ENCODE results near the gene NAV2.

GRCh38 chr11:19812710-19813109, 100.1 kb downstream of the NAV2 start:
- TF ChIP-seq ZC3H10 (CRISPR knock-in tag; IDR thresholded peaks at IDR 0.05): no peak
- no peak for TF ChIP-seq ESRRG (CRISPR knock-in tag; IDR thresholded peaks at IDR 0.05)
- TF ChIP-seq ZFP30 (CRISPR knock-in tag; IDR thresholded peaks at IDR 0.05): no peak
- TF ChIP-seq, protein P1, sequence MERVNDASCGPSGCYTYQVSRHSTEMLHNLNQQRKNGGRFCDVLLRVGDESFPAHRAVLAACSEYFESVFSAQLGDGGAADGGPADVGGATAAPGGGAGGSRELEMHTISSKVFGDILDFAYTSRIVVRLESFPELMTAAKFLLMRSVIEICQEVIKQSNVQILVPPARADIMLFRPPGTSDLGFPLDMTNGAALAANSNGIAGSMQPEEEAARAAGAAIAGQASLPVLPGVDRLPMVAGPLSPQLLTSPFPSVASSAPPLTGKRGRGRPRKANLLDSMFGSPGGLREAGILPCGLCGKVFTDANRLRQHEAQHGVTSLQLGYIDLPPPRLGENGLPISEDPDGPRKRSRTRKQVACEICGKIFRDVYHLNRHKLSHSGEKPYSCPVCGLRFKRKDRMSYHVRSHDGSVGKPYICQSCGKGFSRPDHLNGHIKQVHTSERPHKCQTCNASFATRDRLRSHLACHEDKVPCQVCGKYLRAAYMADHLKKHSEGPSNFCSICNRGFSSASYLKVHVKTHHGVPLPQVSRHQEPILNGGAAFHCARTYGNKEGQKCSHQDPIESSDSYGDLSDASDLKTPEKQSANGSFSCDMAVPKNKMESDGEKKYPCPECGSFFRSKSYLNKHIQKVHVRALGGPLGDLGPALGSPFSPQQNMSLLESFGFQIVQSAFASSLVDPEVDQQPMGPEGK (CRISPR knock-in tag; IDR thresholded peaks at IDR 0.05; ENCODE audit: borderline replicate concordance): no peak
- TF ChIP-seq ZNF8 (CRISPR knock-in tag; IDR thresholded peaks at IDR 0.05): no peak
- TF ChIP-seq, protein P2, sequence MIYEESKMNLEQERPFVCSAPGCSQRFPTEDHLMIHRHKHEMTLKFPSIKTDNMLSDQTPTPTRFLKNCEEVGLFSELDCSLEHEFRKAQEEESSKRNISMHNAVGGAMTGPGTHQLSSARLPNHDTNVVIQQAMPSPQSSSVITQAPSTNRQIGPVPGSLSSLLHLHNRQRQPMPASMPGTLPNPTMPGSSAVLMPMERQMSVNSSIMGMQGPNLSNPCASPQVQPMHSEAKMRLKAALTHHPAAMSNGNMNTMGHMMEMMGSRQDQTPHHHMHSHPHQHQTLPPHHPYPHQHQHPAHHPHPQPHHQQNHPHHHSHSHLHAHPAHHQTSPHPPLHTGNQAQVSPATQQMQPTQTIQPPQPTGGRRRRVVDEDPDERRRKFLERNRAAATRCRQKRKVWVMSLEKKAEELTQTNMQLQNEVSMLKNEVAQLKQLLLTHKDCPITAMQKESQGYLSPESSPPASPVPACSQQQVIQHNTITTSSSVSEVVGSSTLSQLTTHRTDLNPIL (CRISPR knock-in tag; IDR thresholded peaks at IDR 0.05; ENCODE audit: low read depth): no peak
- TF ChIP-seq BACH2 (CRISPR knock-in tag; IDR thresholded peaks at IDR 0.05; ENCODE audit: borderline replicate concordance): no peak
- TF ChIP-seq TCF4 (CRISPR knock-in tag; IDR thresholded peaks at IDR 0.05; ENCODE audit: borderline replicate concordance): no peak
- TF ChIP-seq ZNF70 (CRISPR knock-in tag; IDR thresholded peaks at IDR 0.05): no peak
- TF ChIP-seq, protein P3, sequence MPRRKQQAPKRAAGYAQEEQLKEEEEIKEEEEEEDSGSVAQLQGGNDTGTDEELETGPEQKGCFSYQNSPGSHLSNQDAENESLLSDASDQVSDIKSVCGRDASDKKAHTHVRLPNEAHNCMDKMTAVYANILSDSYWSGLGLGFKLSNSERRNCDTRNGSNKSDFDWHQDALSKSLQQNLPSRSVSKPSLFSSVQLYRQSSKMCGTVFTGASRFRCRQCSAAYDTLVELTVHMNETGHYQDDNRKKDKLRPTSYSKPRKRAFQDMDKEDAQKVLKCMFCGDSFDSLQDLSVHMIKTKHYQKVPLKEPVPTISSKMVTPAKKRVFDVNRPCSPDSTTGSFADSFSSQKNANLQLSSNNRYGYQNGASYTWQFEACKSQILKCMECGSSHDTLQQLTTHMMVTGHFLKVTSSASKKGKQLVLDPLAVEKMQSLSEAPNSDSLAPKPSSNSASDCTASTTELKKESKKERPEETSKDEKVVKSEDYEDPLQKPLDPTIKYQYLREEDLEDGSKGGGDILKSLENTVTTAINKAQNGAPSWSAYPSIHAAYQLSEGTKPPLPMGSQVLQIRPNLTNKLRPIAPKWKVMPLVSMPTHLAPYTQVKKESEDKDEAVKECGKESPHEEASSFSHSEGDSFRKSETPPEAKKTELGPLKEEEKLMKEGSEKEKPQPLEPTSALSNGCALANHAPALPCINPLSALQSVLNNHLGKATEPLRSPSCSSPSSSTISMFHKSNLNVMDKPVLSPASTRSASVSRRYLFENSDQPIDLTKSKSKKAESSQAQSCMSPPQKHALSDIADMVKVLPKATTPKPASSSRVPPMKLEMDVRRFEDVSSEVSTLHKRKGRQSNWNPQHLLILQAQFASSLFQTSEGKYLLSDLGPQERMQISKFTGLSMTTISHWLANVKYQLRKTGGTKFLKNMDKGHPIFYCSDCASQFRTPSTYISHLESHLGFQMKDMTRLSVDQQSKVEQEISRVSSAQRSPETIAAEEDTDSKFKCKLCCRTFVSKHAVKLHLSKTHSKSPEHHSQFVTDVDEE (CRISPR knock-in tag; IDR thresholded peaks at IDR 0.05): no peak

All from SK-N-SH treated with all-trans-retinoic acid at 6 μM for 48 hours (cell line).